ENCODE measurements around the gene CD40.

DNA sequence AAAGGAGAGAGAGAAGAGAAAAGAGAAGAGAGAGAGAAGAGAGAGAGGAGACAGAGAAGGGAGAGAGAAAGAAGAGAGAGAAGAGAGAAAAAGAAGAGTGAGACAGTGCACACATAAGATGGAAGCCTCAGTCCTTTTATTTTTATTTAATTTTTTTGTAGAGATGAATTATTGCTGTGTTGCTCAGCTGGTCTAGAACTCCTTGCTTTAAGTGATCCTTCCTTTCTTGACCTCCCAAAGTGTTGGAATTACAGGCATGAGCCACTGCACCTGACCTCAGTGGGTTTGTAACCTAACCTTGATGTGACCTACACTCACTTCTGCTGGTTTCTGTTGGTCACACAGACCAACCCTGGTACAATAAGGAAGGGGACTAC, 6.3 kb upstream of the CD40 start:
- TF ChIP-seq EZH2 (IDR thresholded peaks at IDR 0.05; ENCODE audit: insufficient read depth, poor library complexity, severe bottlenecking) (no peak), EZH2phosphoT487 (IDR thresholded peaks at IDR 0.05; ENCODE audit: insufficient read depth, low read depth) (no peak)

Measured in GM23248 (cell line).